Suprapubic skin (tissue), 3 donors: ENCODE data around the gene CDYL2.

Source experiments
- CTCF ChIP-seq, 2 donors: fragments of 200-600 bp in 1 of 2; fragments of 450-650 bp in 1 of 2; sonication (generic) in 1 of 2; IDR thresholded peaks; one replicate each; pipeline ENCODE4 v1.5.1; 2016 to 2019; ENCODE audit warnings: antibody characterized with exemption in 2 of 2, mild to moderate bottlenecking in 1 of 2, moderate library complexity in 1 of 2
- POLR2A ChIP-seq, 2 donors: fragments of 450-650 bp; IDR thresholded peaks; one replicate each; pipeline ENCODE4 v1.6.1; 2017; ENCODE audit warnings: antibody characterized with exemption in 2 of 2, mild to moderate bottlenecking in 2 of 2, moderate library complexity in 2 of 2

- TF ChIP-seq CTCF (IDR thresholded peaks at IDR 0.05) (no peak), POLR2A (IDR thresholded peaks at IDR 0.05) (no peak)
Observed at GRCh38 chr16:80825365-80825758, 21.0 kb upstream of the CDYL2 start.
